HTR-8/SVneo (cell line): ENCODE data around the gene CD274.
A peak's percentile ranks its signal among the peaks of the same experiment; 100 is the strongest.
"Not testable (repeated sequence)": the region's sequence is repeated elsewhere in the genome, so short reads cannot be mapped to it uniquely, and the experiment has no call there.

Experiments
- DNase-seq: peaks from one replicate; pipeline ENCODE4 v3.0.0; 2011; ENCODE audit warnings: low spot score, mixed read lengths; ENCODE audit not compliant: insufficient read length
- FAIRE-seq: peaks from 2 replicates; lab custom pipeline; 2011; peaks lifted over from hg19 to GRCh38; lab: Jason Lieb, UNC

Gene CD274

GRCh38 chr9:5492965-5493678 lies 42.8 kb downstream of the CD274 start:
- FAIRE-seq: no peak
- DNase-seq: no peak

- peak; percentile 26 for DNase-seq
- no peak for FAIRE-seq
Measured at GRCh38 chr9:5493679-5494511, 43.6 kb downstream of the CD274 start.

GRCh38 chr9:5494765-5495164 lies 44.4 kb downstream of the CD274 start:
- not testable (repeated sequence) for DNase-seq, FAIRE-seq

- FAIRE-seq (no peak), DNase-seq (no peak)
Measured at GRCh38 chr9:5499157-5499556, 48.8 kb downstream of the CD274 start.

- no peak for DNase-seq
- peak; percentile 31 for FAIRE-seq
Measured at GRCh38 chr9:5499889-5500398, 49.6 kb downstream of the CD274 start.

GRCh38 chr9:5500441-5501235 lies 50.3 kb downstream of the CD274 start:
- no peak for DNase-seq
- no peak for FAIRE-seq

GRCh38 chr9:5502553-5502952 lies 52.2 kb downstream of the CD274 start:
- FAIRE-seq (no peak), DNase-seq (no peak)

GRCh38 chr9:5509573-5509972 lies 59.2 kb downstream of the CD274 start:
- DNase-seq: peak; percentile 54
- peak; percentile 74 for FAIRE-seq

GRCh38 chr9:5510360-5510931 lies 60.1 kb downstream of the CD274 start, which contains the start of gene PDCD1LG2:
Gene PDCD1LG2 (plus strand): TSS chr9:5510531. CDS start chr9:5522547, 12,016 bp downstream.
- DNase-seq (no peak), FAIRE-seq (no peak)

GRCh38 chr9:5510989-5511388 lies 60.6 kb downstream of the CD274 start:
- FAIRE-seq (no peak), DNase-seq (no peak)

- no peak for FAIRE-seq
- no peak for DNase-seq
Measured at GRCh38 chr9:5511476-5511875, 61.1 kb downstream of the CD274 start.

GRCh38 chr9:5511935-5512580 lies 61.7 kb downstream of the CD274 start:
- no peak for DNase-seq
- no peak for FAIRE-seq

GRCh38 chr9:5512658-5513452 lies 62.5 kb downstream of the CD274 start:
- DNase-seq (no peak), FAIRE-seq (no peak)

- FAIRE-seq (no peak), DNase-seq (no peak)
Measured at GRCh38 chr9:5513966-5514616, 63.7 kb downstream of the CD274 start.

- DNase-seq: no peak
- no peak for FAIRE-seq
Measured at GRCh38 chr9:5514617-5515260, 64.4 kb downstream of the CD274 start.

GRCh38 chr9:5515261-5515650 lies 64.9 kb downstream of the CD274 start:
- FAIRE-seq (no peak), DNase-seq (no peak)

GRCh38 chr9:5516453-5517220 lies 66.3 kb downstream of the CD274 start:
- FAIRE-seq (no peak), DNase-seq (no peak)
